Measurements from ENCODE around the gene CFAP100.

DNA sequence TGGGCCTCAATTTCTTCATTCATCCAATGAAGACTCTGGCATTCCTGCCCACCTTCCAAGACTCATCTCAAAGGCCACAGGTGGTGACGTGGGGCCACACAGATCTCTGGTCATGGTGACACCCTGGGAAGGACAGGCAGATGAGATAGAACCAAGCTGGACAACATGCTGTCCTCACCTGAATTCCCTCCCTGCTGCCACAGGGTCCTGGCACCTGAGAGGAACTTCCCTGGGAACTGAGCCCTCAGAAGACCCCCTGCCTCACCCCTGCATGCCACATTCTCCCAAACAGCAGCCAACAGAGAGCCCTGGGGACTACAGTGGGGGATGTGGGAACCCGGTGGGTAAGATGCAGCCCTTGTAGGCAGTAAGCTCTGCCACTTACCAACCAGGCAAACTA is 48.2 kb upstream of the CFAP100 start:
- TF ChIP-seq, protein P1, sequence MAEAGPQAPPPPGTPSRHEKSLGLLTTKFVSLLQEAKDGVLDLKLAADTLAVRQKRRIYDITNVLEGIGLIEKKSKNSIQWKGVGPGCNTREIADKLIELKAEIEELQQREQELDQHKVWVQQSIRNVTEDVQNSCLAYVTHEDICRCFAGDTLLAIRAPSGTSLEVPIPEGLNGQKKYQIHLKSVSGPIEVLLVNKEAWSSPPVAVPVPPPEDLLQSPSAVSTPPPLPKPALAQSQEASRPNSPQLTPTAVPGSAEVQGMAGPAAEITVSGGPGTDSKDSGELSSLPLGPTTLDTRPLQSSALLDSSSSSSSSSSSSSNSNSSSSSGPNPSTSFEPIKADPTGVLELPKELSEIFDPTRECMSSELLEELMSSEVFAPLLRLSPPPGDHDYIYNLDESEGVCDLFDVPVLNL (IDR thresholded peaks at IDR 0.05; ENCODE audit: low read depth, low read length): no peak
- TF ChIP-seq SMC3 (IDR thresholded peaks at IDR 0.05; ENCODE audit: borderline replicate concordance, low read length): no peak
- no peak for TF ChIP-seq BHLHE40 (IDR thresholded peaks at IDR 0.05; ENCODE audit: borderline replicate concordance in 1 of 2, low read depth in 2 of 2, low read length in 1 of 2)
- TF ChIP-seq, protein P2, sequence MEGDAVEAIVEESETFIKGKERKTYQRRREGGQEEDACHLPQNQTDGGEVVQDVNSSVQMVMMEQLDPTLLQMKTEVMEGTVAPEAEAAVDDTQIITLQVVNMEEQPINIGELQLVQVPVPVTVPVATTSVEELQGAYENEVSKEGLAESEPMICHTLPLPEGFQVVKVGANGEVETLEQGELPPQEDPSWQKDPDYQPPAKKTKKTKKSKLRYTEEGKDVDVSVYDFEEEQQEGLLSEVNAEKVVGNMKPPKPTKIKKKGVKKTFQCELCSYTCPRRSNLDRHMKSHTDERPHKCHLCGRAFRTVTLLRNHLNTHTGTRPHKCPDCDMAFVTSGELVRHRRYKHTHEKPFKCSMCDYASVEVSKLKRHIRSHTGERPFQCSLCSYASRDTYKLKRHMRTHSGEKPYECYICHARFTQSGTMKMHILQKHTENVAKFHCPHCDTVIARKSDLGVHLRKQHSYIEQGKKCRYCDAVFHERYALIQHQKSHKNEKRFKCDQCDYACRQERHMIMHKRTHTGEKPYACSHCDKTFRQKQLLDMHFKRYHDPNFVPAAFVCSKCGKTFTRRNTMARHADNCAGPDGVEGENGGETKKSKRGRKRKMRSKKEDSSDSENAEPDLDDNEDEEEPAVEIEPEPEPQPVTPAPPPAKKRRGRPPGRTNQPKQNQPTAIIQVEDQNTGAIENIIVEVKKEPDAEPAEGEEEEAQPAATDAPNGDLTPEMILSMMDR (IDR thresholded peaks at IDR 0.05 in 2 of 3, conservative IDR thresholded peaks at IDR 0.05 in 1 of 3; ENCODE audit: control insufficient read depth in 2 of 3, extremely low read depth in 1 of 3, insufficient read depth in 1 of 3, low read depth in 3 of 3, low read length in 3 of 3): no peak
- no peak for TF ChIP-seq RAD51 (IDR thresholded peaks at IDR 0.05)
- TF ChIP-seq, protein P3, sequence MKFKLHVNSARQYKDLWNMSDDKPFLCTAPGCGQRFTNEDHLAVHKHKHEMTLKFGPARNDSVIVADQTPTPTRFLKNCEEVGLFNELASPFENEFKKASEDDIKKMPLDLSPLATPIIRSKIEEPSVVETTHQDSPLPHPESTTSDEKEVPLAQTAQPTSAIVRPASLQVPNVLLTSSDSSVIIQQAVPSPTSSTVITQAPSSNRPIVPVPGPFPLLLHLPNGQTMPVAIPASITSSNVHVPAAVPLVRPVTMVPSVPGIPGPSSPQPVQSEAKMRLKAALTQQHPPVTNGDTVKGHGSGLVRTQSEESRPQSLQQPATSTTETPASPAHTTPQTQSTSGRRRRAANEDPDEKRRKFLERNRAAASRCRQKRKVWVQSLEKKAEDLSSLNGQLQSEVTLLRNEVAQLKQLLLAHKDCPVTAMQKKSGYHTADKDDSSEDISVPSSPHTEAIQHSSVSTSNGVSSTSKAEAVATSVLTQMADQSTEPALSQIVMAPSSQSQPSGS (IDR thresholded peaks at IDR 0.05; ENCODE audit: low read length): no peak
- TF ChIP-seq EP300 (IDR thresholded peaks at IDR 0.05; ENCODE audit: borderline replicate concordance in 1 of 2, control insufficient read depth in 1 of 2, low read depth in 2 of 2, low read length in 2 of 2): no peak
- TF ChIP-seq BMI1 (IDR thresholded peaks at IDR 0.05; ENCODE audit: borderline replicate concordance): no peak
- TF ChIP-seq CBX5 (IDR thresholded peaks at IDR 0.05; ENCODE audit: low read depth): no peak
- TF ChIP-seq, protein P4, sequence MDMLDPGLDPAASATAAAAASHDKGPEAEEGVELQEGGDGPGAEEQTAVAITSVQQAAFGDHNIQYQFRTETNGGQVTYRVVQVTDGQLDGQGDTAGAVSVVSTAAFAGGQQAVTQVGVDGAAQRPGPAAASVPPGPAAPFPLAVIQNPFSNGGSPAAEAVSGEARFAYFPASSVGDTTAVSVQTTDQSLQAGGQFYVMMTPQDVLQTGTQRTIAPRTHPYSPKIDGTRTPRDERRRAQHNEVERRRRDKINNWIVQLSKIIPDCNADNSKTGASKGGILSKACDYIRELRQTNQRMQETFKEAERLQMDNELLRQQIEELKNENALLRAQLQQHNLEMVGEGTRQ (IDR thresholded peaks at IDR 0.05; ENCODE audit: borderline replicate concordance, low read depth, low read length): no peak

All from GM12878 (cell line).